Endometrial microvascular endothelial cells (primary cell): Measurements from ENCODE around the gene TSPO. TPM values are rescaled to one million over a fixed set of nuclear protein-coding genes. Genes with fewer than 3 reads are reported as not detected.

ENCODE experiments used
- in situ Hi-C: cut with HindIII; loops from 2 replicates; pipeline ENCODE4 v1.10.0; 2017; ENCODE audit warnings: low sequenced_read_pairs, low pct_unique_long_range_greater_than_20kb; ENCODE audit errors: inconsistent ontology term
- total RNA-seq: library from RNA; depleted of rRNA; stranded (reverse); fragments of >200 nt; gene quantifications from one replicate; pipeline ENCODE4 v1.2.3, GENCODE V29; 2015; ENCODE audit errors: inconsistent ontology term

Gene TSPO
- total RNA-seq, 1 donor from 2014 or later, result 689 TPM

DNA sequence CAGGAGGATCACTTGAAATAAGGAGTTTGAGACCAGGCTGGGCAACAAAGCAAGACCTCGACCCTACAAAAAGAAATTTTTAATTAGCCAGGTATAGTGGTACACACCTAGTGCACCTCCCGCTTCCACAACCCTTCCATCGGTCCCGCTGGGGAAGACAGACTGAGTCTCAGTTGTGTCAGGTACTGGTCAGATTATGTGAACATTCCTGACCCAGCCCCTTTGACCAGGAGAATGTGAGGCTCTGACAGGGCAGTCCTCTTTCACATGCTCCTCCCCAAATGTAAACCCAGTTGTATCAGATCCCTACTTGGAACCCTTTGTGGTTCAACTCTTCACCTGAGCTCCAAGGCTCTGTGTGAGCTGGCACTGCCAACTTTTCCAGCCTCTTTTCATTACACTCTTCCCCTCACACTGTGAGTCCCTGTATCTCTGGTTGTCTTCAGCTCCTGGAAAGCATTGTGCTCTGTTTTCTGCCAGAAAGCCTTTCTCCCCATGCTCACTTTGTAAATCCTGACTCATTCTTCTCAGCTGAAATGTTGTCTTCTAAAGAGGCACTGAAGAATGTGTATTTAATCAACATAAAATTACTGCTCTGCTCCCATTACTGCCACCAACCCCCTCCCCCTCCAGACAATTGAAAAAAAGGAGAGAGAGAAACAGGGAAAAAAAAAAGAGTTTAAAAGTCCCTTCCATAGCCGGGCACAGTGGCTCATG is 37.6 kb downstream of the TSPO start:
- in situ Hi-C loops, result no loop called here

DNA sequence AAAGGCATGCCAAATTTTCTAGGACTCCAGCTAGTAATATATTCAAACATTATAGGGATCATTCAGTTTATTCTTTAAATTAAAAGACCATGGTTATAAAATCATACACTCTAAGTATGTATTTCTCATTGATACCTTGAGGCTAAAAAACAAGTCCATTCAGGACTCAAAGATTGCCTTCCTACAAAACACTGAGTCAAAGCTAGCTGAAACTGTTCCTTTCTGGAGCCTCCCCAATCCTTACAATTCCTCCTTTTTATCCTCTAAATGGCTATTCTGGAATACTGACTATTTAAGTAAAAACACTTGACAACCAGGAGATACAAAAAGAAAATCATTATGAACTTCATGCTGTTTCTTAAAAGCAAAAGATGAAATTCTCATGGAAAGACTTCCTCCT is 40.5 kb downstream of the TSPO start:
- in situ Hi-C loops, result no loop called here

DNA sequence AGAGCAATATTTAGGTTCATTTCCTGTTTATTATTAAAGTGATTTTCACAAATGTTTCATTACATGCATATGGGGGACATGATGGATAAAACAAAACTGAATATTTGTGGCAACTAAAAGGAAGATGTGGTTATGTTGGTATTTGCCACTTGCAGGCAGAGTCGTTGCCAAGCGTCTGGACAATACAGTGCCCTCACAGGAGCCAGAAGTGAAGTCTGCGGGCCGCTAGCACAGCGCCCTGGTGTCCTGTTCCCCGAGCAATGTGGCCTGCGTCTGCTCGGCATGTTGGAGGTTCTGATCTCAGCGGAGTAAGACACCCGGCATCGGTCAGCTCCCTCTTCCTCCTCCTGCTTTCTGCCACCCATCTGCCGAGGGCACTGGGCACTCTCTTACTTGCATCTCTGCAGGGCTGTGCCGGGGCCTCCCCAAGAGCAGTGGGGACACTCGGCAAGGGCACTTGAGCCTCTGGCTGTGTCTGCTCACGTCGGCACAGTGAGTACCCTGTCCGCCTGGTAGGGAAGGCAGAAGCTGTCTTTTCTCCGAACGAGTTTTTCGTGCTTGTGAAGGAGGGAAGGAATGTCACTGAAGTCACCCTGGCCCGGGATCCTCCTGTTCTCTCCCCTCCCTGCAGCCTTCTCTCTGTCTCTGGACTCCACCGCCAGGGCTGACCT is 46.0 kb downstream of the TSPO start:
- in situ Hi-C loops, result no loop called here

DNA sequence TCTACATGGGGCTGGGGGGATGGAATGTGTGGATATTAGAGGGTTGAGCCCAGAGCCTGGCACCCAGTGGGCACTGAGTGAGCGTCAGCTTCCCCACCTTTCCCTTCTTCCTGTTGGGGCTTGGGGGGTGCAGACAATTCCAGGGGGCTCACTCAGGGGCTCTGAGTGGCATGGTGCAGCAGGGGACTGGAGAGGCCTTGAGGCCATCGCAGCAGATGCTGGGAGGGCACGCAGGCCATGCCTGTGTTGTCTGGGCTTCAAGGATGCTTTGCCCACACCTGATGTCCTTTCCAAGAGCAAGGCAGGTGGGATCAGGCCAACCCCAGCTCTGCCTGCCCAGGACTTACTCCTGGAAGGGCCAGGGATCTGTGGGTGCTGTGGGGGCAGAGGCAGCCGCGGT is 46.8 kb downstream of the TSPO start:
- in situ Hi-C loops, result no loop called here

DNA sequence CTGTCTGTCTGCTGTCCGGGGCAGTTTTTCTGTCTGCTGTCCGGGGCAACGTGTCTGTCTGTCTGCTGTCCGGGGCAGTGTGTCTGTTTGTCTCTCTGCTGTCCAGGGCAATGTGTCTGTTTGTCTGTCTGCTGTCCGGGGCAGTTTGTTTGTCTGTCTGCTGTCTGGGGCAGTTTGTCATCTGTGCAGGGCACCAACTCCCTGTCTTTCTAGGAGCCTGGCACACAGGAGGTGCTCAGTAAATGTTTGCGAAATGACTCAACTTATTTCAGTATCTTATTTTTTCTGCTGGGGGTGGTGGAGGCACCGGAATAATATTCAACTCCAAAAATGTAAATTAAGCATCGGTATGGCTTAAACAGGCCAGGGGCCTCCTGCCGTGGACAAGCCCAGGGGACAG is 47.6 kb downstream of the TSPO start:
- in situ Hi-C loops, result no loop called here

DNA sequence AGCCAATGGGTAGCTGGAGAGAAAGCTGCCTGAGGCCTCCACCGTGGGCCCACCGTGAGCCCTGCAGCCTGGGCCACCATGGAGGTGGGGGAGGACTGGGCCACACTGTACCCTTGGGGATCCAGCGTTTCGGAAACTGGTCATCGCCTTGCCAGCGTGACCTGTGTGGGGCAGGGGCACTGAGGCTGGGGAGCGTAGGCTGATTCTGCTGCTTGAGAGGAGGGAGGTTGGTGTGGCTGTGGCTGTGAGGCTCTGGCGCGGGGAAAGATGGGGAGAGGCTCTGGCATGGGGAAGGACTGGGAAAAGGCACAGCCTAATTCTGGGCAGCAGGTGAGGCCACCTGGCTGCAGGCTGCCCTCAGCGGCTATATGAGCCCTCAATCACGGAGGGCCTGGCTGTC is 48.2 kb downstream of the TSPO start:
- in situ Hi-C loops, result no loop called here

DNA sequence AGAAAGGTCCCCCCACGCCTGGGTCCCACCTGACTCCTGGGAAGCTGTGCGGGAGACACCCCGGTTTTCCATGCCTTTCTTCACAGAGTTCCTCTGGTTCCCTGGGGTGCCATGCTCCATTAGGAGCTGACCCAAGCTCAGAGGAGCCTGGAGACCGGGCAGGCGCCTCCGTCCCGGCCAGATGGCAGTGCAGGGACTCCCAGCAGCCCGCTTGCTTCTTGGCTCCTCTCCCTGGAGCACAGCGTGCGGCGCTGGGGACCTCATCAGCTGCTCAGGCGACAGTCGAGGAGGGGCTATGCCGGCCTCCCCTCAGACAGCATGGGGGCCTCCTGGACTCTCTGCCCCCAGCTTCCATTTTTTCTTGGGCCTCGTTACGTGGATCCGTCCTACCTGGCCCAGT is 48.7 kb downstream of the TSPO start:
- in situ Hi-C loops, result no loop called here

DNA sequence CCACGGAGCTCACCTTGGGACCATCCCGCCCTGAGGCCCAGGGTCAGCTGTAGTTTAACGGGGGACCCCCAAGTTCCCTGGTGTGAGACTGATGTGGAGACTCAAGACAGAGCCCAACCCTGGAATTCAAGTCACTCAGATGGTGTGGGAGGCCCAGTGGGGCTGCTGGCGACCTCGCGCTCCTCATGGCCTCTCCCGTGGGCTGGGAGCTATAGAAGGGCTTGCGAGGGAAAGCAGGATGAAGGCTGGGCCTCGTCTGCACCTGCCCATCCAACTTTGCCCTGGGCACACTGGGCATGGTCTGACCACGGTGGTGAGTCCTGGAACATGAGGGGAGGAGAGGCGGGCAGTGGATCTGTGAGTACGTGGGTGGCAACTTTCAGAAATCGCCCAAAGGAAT is 49.2 kb downstream of the TSPO start:
- in situ Hi-C loops, result no loop called here

DNA sequence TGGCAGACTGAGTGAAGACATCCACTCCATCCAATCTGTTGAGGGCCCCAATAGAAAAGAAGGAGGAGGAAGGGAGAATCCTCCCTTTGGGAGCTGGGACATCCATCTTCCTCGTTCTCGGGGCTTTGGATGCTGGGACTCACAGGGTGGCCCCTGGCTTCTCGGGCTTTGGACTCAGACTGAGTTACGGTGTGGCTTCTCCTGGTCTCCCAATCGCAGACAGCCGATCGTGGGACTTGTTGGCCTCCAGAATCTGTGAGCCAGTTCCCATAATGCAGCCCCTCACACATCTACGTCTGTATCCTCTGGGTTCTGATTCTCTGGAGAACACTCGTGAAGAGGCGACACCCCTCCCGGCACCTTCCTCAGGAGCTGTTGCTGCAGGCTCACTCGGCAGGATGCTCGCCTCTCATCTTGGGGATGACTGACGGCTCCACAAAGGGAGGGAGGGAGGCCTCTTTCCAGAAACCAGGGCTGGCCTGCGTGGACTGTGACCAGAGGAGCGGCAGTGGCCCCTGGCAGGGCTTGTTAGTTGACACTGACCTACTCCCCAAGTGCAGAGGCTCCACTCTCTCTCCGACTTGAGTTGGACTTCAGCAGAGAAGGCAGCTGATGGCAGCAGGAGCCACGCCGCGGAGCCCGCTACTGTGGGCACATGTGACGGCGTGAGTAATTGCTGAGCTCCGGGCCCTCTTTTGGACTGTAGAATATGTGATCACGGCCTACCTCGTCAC is 50.3 kb downstream of the TSPO start:
- in situ Hi-C loops, result no loop called here

DNA sequence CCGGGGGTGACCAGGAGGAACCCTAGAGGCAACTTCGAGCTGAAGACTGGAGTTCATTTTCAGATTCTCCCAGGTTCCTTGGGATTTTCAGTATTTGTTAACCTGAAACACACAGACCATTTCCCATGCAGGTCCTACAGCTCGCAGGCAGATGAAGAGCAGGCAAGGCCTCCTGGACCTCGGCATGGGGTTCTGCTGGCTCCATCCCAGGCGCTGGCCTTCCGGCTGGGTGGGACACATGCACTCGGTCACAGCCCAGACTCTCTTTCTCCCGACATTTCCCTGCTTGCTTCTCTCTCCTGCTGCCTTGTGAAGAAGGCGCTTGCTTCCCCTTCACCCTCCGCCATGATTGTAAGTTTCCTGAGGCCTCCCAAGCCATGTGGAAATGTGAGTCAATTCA is 51.0 kb downstream of the TSPO start:
- in situ Hi-C loops, result no loop called here

DNA sequence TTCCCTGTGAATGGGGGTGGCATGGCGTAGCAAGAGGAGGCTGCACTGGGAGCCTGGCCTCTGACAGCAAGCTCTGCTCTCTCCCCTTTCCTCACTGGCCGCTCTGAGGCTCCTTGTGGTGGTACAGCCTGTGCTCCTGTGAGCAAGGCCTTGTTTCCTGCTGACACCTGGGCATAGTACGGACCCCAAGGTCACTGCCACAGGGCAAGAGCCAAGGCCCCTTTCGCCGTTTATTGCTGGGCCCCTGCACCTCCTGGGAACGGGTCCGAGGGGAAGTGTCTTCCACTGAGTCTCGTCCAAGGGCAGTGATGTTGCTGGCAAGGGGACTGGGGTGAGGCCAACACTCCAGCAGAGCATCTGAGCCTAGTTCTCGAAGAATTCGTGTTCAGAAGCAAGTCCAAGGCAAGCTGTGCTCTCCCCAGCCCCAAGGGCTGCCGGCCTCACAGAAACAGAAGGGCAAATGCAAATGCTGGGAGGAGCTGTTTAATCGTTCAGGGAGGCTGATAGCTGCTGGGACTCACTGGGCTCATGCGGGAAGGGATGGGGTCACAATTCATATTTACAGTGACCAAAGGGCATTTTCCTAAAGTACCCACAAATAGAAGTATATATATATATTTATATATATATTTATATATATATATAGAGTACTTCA is 51.5 kb downstream of the TSPO start:
- in situ Hi-C loops, result no loop called here

DNA sequence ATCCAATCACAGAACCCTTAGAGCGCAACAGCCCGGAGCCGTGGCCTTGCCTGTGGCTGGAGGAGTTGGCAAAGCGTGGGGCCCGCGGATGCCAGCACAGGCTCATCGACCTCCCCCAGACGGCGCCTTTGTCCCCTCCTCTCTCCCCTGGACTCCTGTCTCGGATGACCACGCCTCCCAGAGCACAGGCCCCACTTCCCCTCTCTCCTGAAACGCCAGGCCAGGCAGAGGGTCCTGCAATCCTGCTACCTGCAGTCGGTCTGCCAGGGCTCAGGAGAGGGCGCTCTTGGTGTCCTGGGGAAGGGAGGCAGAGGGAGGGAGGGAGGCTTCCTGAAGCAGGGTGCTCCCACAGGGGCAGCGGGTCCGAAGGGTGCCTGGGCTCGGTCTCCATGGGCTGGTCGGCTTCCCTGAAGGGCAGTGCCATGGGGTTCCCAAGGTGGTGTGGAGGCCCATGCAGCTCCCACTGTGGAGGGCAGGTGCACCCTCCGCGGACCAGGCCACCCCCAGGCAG is 52.2 kb downstream of the TSPO start:
- in situ Hi-C loops, result no loop called here

DNA sequence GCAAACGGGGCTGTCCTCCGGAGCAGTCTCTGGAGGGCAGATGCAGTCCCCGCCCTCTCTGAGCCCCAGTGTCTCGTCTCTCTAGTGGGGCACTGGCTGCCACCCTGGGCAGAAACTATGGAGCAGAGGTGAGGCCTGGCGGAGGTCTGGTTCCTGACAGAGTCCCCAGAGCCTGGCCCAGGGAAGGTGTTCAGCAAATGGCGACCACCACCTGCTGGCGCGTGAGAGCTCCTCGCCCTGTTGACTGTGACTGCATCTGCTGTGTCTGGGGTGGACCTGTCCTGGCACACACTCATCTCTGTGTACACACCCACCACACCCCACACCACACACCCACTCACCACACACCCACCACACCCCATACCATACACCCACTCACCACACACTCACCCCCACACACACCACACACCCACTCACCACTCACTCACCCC is 53.9 kb downstream of the TSPO start:
- in situ Hi-C loops, result no loop called here

DNA sequence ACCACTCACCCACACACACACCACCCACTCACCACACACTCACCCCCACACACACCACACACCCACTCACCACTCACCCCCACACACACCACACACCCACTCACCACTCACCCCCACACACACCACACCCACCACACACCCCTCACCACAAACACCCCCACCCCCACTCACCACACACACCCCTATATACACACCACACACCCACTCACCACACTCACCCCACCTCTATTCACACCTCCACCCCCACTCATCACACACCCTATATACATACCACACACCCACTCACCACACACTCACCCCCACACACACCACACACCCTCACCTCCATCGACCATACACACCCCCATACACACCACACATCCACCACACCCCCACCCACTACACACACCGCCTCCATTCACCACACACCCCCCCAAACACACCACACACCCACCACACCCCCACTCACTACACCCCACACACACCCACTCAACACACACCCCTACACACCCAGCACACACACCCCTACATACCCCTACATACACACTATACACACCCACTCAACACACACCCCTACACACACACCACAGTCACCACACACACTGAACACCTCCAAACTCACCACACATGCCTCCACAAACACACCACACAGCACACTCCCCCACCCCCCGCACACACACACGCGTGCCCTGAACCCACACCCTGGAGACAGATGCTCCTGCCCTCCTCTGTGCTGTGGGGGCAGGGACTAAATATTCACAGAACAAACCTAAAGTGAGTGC is 54.6 kb downstream of the TSPO start:
- in situ Hi-C loops, result no loop called here

DNA sequence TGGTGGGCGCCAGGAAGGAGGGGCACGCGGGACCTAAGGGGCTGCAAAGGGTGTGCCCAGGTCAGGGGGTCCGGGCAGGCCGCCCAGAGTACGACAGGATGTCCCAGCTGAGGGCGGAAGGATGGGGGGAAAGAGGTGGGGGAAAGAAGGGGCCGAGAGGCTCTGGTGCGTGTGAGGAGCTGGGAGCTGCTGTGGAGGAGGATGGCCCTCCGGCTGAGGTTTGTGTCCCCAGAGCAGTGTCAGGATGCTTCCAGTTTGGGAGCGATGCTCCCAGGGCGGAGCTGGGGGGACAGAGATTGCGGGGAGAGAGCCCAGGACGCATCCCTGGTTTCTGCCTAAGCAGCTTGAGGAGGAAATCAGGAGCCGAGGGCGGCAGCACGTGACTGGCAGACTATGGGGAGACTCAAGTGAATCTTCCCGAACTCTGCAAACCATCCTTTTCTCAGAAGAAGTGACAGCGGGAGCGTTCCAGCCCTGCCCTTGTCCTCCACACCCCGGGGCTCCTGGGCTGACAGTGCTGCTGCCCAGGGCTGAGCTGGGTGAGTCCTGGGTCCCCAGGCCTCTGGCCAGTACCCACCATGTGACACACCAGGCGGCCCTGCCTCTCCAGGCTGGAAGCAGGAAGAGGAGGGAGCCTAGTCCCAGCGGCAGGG is 55.3 kb downstream of the TSPO start:
- in situ Hi-C loops, result no loop called here

DNA sequence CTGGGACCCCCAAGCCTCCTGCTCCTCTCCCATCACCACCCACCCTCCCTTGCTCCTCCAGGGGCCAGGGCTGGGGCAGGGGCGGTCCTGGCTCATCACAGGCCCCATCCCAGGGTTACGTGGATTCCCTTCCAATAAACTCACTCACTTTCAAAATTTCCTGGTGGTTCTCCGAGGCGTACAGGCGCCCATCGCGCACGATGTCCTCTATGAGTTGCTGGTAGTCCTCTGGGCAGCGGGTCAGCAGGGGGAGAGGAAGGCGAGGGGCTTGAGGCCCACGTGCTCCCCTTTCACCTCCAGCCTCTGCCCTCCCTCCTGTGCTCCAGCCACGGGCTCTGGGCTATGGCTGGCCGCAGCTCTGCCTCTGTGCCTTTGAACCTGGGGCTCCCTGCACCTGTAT is 56.0 kb downstream of the TSPO start:
- in situ Hi-C loops, result no loop called here

DNA sequence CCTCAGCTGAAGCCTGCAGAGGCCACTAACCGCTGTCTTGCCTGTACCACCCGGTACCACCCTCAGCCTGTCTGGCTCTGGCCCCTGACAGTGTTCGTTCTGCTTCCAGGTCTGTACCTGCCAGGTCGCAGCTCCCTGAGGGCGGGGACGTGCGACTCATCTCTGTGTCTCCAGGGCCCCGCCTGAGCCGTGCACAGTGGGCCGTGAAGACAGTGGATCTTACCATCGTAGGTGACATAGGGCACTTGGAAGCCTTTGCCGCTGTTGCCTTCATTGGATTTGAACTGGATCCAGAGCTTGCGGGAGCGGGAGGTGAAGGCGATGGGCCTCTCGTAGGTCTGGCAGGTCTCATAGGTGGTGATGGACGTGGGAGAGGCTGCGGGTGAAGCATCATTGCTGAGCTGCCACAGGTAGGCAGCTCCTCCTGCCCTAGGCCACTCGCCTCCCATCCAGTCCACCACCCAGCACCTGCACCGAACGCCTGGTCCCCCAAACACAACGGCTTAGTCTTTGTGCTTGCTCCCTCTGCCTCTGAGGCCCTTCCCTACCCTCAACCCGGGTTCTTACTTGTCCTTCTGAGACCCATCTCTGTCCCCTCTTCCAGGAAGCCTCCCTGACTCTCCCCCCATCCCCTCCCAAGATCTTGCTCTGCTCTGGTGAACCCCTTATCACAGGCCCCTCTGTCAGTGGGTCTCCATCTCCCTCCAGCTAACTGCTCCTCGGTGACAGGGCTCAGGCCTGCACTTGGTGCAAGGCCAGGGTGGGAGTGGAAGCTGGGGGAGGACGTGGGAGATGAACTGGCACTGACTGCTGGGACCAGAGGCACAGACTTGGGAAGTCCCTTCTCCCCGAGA is 56.7 kb downstream of the TSPO start:
- in situ Hi-C loops, result no loop called here
